OCI-LY1 (cell line): Measurements from ENCODE around the gene SYTL1.

ENCODE experiments used
- EZH2 ChIP-seq: fragments of 200-600 bp; sonication (generic), shearing (Covaris generic); IDR thresholded peaks from 2 replicates; pipeline ENCODE4 v1.8.0; 2017; ENCODE audit warnings: borderline replicate concordance, mixed run types, mild to moderate bottlenecking, antibody characterized with exemption, low read length, moderate library complexity, mixed read lengths
- TF ChIP-seq, protein P1 (sequence below): fragments of 200-600 bp; sonication (generic), shearing (Covaris generic); IDR thresholded peaks from 2 replicates; pipeline ENCODE4 v1.5.1; 2017; ENCODE audit warnings: mild to moderate bottlenecking, antibody characterized with exemption, low read length, moderate library complexity, mixed read lengths

DNA sequence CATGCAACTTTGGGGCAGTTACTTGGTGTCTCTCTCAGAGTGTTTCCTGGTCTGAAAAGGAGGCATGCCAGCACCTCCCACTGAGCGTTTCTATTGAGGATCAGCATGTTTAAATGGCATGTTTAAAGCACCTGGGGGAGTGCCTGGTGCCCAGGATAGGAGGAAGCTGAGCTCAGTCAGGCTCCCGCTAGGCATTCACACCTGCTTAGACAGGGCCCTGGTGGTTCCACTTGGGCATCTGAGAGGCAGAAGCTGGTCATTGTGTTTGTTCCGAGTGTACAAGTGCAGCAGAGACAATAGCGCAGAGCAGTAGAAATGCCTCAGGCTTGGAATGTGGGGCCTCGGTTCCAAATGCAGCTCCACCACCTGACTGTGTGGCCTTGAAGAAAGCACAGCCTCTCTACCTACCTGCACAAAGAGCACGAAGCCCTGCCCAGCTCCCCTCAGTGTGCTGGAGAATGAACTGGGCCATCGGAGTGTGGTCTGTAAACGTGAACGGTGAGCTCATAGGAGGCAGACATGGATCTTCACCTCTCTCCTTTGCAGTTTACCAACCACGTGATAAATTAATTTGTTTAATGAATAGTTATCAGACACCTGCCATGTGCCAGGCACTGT, 40.1 kb upstream of the SYTL1 start:
- TF ChIP-seq EZH2: no peak
- TF ChIP-seq, protein P1, sequence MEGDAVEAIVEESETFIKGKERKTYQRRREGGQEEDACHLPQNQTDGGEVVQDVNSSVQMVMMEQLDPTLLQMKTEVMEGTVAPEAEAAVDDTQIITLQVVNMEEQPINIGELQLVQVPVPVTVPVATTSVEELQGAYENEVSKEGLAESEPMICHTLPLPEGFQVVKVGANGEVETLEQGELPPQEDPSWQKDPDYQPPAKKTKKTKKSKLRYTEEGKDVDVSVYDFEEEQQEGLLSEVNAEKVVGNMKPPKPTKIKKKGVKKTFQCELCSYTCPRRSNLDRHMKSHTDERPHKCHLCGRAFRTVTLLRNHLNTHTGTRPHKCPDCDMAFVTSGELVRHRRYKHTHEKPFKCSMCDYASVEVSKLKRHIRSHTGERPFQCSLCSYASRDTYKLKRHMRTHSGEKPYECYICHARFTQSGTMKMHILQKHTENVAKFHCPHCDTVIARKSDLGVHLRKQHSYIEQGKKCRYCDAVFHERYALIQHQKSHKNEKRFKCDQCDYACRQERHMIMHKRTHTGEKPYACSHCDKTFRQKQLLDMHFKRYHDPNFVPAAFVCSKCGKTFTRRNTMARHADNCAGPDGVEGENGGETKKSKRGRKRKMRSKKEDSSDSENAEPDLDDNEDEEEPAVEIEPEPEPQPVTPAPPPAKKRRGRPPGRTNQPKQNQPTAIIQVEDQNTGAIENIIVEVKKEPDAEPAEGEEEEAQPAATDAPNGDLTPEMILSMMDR: no peak
